NCI-H226 (cell line): ENCODE data around the gene GPHN.
"Not testable (repeated sequence)": the region's sequence is repeated elsewhere in the genome, so short reads cannot be mapped to it uniquely, and the experiment has no call there.

Experiments
- DNase-seq: peaks from one replicate; pipeline ENCODE4 v3.0.0-alpha.2; 2015

The GPHN gene

DNA sequence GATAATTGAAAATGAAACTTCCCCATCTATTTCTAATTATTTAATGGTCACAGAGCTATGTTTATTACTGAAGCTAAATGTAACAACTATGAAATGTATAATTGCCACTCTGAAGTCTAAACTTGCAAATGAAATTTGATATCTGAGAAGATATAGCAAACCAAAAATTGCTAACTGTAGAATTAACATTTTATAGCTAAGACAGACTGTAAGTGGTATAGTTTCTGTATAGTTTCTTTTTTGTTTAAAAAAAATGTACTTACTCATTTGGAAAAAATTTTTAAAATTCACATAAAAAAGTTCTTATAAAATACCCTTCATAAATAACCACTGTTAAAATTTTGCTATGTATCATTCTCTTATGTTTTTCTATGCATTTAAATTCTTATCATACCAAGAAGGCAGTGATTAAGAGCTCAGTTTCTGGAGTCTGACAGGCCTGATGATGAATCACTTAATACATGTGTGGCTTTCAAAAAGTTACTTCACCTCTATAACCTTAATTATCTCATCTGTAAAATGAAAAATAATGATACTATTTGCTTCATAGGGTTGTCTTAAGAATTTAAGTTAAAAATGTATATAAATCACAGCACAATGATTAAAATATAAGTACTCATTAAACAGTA is 466.6 kb downstream of the GPHN start:
- peak; percentile 58 for DNase-seq

DNA sequence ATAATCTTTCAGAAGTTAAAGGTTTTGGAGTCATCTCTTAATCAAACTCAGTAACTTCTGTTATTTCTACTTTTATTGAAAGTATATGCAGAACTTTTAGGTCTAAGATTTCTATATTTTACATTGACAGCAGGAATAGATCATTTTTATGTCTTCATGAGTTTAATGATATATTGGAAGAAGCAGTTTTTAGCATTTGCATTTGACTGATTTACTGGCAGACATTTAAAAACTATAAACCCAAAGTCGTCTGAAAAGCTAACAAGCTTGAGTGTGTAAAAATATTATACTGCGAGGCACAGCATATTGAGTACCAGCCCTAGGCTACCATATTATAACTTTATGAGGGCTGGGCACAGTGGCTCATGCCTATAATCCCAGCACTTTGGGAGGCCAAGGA is 467.3 kb downstream of the GPHN start:
- no peak for DNase-seq

DNA sequence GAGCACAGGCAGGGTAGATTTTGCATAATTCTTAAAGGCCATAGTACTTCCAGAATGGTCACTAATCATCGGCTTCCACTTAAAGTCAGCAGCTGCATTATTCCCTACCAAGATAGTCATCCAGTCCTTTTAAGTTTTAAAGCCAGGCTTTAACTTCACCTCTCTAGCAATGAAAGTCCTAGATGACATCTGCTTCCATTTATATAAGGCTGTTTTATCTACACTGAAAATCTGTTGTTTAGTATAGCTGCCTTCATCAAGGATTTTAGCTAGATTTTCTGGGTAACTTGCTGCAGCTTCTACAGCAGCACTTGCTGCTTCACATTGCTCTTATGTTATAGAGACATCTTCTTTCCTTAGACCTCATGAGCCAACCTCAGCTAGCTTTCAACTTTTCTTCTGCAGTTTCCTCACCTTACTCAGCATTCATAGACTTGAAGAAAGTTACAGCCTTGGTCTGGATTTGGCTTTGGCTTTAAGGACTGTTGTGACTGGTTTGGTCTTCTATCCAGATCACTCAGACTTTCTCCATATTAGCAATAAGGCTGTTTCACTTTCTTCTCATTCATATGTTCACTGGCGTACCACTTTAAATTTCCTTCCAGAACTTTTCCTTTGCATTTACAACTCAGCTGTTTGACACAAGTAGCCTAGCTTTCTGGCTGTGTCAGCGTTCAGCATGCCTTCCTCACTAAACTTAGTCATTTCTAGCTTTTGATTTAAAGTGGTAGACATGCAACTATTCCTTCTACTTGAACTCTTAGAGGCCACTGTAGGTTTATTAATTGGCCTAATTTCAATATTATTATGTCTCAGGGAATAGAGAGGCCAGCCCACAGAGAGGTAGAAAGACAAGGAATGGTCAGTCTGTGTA is 471.4 kb downstream of the GPHN start:
- no peak for DNase-seq

DNA sequence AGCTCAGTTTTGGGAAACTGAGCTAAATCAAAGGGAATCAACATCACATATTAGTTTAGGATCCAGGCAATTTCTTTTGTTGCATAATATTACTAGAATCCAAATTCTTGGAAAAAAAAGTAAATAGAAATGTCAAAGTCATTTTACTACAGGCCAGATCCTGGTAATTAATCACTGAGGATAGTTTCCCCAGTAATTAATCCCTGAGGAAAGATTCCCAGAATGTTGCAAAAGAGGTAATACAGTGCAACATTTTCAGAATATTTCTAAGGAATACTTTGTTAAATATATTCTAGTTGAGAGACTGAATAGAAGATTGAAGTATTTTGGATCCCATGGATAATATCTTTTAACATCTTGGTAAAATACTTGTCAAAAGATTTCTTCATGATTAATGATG is 474.3 kb downstream of the GPHN start:
- no peak for DNase-seq

DNA sequence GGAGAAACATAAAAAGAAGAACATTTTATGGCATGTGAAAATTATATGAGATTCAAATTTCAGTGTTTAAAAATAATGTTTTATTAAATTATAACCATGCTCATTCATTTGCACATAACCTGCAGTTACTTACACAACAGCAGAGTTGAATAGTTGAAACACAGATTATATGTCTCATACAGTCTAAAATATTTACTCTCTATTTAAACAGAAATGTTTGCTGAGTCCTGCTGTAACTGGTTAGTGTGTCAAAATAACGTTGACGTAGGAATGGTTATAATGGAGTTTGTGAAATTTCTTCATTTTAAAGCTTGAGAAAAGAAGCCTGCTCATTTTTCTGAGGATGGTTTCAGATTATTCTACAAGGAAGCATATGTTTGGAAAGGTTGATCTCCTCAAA is 484.8 kb downstream of the GPHN start:
- DNase-seq: no peak

DNA sequence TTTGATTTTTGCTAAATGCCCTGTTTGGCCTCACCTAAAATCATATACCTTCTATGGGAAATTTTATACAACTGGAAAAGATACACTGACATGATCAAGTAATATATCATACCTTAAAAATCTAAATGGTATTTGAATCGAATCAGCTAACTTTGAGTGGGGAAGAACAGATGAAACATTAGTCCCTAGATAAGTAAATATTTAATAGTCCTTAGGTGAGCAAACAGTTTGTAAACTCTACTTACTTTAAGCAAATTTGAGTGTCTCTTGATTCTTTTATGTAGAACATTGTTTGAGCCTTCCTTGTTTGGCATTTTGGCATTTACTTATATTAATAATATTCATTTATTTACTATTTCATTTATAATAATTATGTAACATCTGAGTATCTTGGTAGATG is 485.6 kb downstream of the GPHN start:
- DNase-seq: no peak

DNA sequence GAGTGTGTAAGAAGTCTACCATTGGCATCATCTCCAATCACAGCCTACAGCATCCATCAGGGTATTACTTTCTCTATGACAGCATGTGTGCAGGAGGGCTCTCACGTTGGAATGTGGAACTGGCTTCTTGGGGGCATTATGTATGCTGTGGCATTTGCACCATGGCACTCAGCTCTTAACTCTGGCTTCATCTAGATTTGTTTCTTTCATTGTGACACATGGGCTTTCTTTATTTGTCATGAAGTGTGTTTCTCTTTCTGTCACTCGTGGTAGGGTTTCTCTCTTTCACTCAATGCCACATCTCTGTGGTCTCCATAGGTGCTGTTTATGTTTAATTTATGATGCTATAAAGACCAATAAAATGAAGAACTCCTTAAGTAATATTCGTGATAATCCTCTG is 490.1 kb downstream of the GPHN start:
- DNase-seq: no peak

DNA sequence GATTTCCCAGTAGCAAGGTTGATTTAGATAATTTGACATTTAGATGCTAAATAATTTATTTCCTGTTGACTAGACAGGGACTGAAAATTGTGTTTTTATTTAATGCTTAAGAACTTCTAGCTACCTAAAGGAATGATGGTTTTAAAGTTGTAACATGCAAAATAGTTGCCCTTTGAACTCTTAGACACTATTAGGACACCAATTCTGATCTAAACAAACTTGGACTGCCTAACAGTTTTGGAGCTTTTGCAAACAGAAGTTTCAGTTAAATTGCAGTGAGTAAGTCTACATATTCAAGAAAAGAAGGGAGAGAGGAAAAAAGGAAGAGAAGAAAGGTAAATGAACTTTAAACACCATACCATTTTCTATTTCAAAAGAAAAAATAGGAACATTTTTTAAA is 492.0 kb downstream of the GPHN start:
- no peak for DNase-seq

DNA sequence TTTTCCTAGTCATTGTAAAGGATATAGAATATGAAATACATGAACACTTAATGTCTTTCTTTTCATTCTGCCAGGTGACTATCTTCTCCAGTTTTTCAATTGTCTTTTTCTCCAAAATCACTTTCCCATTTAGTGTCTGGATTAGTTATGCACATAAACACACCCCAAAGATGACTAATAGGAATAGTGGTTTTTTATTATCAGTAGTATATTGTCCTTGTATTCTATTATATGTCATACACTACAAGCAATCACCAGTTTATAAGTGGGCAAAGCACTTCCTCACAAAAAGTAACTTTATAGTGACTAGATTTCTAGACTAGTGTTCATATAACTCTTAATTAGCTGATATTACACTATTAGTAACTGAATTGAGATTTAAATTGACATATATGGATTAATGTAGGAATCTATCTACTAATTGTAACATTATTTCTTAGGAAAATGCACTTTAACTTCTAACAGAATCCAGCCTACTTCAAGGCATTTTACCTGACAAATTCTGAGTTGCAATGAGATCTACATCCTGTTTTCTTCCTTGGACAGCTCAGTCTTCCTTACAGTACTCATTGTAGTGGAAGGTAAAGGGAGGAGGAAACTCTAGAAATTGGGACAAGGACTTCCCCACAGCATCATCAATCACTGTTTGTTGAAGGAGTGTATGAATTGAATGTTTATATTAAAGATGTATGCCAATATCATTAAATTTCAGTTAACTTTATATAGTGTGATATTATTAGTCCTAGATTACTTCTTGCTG is 495.2 kb downstream of the GPHN start:
- no peak for DNase-seq

DNA sequence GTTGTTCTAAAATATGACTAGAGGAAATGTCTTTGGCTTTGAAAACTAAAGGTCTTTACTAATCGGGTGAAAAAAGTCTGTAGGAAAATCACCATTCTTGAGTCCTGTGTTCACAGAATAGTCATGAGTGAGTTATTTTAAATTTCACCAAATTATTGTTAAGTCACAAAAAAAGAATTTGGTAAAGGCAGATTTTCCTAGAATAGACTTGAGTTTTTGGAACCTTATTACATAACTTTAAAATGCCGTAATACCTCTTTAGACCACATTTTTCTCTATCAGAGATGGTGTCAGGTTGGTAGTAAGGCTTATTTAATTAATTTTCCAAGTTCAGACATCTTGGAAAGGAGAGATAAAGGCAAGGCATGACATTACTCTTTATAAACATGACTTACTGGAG is 496.6 kb downstream of the GPHN start:
- DNase-seq: no peak

DNA sequence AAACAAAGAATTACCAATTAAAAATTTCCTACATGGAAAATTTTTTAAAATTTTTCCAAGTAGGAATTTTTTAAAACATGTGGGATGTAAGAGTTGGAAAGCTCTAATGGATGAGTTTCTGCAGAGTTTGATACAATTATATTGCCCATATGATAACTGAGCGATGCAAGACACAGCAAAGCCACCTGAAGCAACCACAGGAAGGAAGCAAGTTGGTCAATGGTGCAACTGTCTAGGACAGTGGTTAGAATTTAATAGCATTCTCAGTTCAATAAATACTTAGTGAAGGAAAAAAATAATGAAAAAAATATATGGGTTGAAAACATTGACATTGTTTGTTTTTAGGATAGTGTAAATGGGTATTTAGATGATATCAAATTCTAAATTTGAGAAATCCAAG is 502.7 kb downstream of the GPHN start:
- DNase-seq: no peak

DNA sequence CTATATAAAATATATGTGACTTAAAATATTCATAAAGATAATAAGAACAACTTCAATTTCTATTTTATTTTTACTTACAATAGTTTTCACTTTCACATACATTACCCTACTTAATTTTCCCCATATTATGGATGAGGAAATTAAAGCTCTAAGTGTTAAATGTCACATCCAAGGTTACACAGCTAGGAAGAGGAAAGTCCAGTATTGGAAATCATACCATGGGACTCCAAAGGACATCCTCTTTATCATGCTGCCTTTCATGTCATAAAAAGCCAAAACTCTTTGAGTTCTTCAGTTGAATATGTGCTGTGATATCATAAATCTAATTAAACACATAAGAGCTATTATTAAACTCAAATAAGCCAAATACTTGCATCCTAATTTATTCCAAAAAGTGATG is 508.9 kb downstream of the GPHN start:
- no peak for DNase-seq

DNA sequence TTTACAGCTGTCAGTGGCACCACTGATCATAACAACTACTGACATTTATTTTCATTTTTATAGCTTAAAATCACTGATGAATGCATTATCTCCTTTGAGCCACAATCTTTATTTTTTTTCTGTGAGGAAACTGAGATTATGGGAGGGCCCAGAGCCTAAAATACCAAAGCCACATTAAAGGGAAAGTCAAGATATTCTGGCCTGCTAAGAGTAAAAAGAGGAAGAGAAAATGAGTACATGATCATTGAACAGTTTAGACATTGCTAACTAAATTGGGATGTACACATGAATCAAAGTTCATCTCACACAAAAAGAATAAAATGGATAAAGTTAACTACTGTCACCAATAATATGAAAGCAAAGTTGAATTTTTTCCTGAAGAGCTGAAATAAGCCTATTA is 510.8 kb downstream of the GPHN start:
- no peak for DNase-seq

DNA sequence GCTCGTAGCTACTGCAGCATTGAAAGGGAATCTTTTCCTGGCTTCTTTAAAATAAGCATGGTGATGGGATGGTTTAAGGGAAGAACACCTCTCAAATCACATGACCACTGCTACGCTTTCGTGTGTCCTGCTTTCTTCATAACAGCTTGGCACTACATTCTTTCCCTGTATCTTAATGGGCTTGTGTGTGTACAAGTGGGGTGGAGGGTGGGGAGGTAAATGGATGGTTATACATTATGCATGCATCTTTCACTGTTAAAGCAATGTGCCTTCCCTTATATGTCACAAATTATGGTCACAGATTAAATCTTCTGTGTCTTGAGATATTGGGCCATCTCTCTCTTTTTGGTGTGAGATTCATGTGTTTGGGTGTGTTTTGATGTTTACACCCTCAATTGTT is 511.8 kb downstream of the GPHN start:
- DNase-seq: no peak

DNA sequence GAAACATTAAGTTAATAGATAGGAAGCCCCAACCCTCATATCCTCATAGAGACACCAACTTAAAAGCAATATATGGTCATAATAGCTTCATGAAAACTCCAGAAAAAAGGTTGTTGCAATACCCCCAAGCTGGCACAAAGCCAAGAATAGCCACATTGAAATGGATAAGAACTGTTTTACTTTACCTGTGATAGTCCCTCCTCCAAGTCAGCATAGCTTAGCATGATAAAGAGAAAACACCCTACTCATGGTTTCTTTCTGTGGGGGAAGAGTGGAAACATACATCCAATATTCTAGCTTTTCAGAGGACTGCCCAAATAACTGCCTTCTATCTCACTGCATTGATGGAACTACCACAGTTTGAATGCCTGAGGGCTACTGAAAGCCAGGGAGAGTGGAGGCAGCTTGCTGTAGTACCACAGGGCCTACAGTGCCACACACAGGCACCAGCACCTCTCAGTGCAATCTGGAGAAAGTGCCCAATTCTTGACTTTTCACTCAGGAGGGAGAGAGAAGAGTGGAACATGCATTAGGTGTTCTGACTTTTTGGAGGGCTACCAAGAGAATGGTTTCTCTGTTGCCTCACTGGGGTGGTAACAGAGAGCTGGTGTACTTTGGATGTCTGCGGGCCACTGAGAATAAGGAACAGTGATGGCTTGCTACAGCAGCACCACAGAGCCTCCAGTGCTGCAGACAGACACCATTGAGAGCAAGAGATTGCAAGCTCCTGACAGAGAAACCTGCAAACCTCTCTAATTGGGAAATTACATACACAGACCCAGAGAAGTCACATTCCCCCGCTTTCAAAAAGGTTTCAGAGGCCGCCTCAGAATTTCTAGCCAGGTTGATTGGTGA is 524.2 kb downstream of the GPHN start:
- no peak for DNase-seq

DNA sequence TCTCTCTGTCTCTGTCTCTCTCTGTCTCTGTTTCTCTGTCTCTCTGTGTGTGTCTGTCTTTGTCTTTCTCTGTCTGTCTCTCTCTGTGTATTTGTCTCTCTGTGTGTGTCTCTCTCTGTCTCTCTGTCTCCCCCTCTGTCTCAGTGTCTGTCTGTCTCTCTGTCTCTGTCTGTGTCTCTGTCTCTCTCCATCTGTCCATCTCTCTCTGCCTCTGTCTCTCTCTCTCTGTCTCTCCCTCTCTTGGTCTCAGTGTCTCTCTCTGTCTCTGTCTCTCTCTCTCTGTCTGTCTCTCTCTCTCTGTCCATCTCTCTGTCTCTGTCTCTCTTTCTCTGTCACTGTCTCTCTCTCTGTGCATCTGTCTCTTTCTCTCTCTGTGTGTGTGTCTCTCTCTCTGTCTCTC is 537.5 kb downstream of the GPHN start:
- no peak for DNase-seq

DNA sequence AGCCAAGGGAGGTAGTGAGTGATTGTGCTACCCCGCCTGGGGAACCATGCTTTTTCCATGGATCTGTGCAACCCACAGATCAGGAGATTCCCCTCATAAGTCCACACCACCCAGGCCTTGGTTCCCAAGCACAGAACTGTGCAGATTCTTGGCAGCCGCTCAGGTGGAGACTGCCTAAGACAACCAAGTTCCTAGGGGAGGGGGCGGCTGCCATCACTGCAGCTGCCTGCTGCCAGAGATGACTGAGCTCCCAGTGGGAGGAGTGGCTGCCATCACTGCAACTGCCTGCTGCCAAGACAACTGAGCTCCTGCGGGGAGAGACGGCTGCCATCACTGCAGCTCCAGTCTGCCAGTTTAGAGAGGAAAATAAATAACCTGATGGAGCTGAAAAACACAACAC is 542.9 kb downstream of the GPHN start:
- no peak for DNase-seq

DNA sequence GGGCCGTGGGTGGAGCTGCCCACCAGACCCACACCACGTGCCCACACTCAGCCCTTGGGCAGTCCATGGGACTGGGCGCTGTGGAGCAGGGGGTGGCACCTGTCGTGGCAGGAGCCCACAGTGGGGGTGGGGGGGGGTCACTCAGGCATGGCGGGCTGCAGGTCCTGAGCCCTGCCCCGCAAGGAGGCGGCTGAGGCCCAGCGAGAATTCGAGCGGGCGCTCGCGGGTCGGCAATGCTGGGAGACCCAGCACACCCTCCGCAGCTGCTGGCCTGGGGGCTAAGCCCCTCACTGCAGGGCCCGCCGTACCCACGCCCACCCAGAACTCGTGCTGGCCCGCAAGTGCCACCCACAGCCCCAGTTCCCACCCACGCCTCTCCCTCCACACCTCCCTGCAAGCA is 548.7 kb downstream of the GPHN start:
- DNase-seq: no peak

DNA sequence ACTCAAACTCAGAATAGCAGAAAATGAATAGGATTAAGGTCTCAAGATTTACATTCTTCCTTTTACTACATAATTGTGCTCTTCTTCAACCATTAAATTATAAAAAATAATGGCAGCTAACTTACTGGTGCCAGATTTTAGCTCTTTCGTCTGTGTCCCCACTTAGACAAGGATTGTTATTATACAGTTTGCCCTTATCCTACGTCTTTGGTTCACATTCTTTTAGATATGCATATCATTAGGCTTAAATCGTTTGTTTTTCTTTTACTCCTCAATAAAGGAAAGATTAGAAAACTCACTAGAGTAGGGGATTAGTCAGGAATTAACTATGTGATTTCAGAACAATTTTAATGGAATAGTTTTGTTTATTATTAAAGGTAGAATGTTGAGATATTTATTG is 551.6 kb downstream of the GPHN start:
- DNase-seq: no peak

DNA sequence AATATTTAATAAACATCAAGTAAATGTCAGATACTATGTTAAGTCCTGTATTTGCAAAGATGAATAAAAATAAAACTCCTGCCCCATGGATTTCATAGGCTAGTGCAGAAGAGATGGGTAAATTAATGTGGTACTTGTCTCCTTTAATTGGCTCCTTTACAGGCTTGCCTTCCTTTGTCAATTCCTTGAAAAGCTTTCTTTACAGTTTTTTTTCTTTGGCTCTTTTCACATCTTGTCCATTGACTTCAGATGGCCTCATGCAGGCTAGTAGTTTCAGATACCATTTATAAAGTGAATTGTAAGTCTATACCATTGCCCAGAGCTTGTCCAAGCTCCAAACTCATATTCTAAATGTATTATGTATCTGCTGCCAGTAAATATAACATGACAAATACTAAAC is 552.6 kb downstream of the GPHN start:
- DNase-seq: no peak

DNA sequence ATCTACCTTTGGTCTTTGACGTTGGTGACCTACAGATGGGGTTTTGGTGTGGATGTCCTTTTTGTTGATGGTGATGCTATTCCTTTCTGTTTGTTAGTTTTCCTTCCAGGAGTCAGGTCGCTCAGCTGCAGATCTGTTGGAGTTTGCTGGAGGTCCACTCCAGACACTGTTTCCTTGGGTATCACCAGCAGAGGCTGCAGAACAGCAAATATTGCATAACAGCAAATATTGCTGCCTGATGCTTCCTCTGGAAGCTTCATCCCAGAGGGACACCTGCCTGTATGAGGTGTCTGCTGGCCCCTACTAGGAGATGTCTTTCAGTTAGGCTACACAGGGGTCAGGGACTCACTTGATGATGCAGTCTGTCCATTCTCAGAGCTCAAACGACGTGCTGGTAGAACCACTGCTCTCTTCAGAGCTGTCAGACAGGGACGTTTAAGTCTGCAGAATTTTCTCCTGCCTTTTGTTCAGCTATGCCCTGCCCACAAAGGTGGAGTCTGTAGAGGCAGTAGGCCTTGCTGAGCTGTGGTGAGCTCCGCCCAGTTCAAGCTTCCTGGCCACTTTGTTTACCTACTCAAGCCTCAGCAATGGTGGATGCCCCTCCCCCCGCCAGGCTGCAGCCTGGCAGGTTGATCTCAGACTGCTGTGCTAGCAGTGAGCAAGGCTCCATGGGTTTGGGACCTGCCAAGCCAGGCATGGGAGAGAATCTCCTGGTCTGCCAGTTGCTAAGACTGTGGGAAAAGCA is 559.3 kb downstream of the GPHN start:
- not testable (repeated sequence) for DNase-seq

DNA sequence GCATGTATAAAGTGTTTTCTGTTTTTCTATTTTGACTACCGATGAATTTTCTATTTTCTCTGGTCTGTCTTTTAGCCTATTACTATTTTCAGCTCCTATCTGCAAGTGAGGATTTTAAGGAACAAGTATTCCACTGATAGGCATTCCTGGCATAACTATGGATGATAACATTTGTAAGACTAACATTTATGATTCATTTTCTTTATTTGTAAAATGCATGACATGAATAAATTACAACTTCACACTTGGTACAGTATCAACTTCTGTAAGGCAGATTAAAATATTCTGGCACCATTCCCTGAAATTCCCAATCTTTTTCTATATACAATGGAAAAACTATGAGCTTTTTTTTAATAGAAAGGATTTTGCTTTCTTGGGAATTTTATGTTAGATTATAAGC is 560.3 kb downstream of the GPHN start:
- peak; percentile 60 for DNase-seq
